ENCODE results near the gene NAIF1.
"Not testable (repeated sequence)": the region's sequence is repeated elsewhere in the genome, so short reads cannot be mapped to it uniquely, and the experiment has no call there.

The NAIF1 gene

GRCh38 chr9:128085943-128086342 lies 18.8 kb upstream of the NAIF1 start:
- DNase-seq (ENCODE audit: low read depth): no peak

- no peak for DNase-seq (ENCODE audit: low read depth)
Observed at GRCh38 chr9:128084746-128085145, 17.6 kb upstream of the NAIF1 start.

GRCh38 chr9:128082151-128082550 lies 15.0 kb upstream of the NAIF1 start:
- DNase-seq (ENCODE audit: low read depth): no peak

GRCh38 chr9:128081056-128081455 lies 13.9 kb upstream of the NAIF1 start:
- DNase-seq (ENCODE audit: low read depth): no peak

- no peak for DNase-seq (ENCODE audit: low read depth)
Observed at GRCh38 chr9:128080206-128080605, 13.1 kb upstream of the NAIF1 start.

GRCh38 chr9:128078504-128079434 lies 11.6 kb upstream of the NAIF1 start:
- DNase-seq (ENCODE audit: low read depth): no peak

GRCh38 chr9:128077847-128078503 lies 10.9 kb upstream of the NAIF1 start:
- no peak for DNase-seq (ENCODE audit: low read depth)

- no peak for DNase-seq (ENCODE audit: low read depth)
Observed at GRCh38 chr9:128073253-128073886, 6.2 kb upstream of the NAIF1 start.

GRCh38 chr9:128072144-128073021 lies 5.3 kb upstream of the NAIF1 start:
- DNase-seq (ENCODE audit: low read depth): peak; percentile 37

- not testable (repeated sequence) for DNase-seq (ENCODE audit: low read depth)
Observed at GRCh38 chr9:128071475-128071874, 4.4 kb upstream of the NAIF1 start.

- DNase-seq (ENCODE audit: low read depth): no peak
Observed at GRCh38 chr9:128070874-128071273, 3.8 kb upstream of the NAIF1 start.

- no peak for DNase-seq (ENCODE audit: low read depth)
Observed at GRCh38 chr9:128068386-128069205, 1.5 kb upstream of the NAIF1 start.

- peak; percentile 99 for DNase-seq (ENCODE audit: low read depth)
Observed at GRCh38 chr9:128067645-128068385, 695 bp upstream of the NAIF1 start, which contains the start of gene SLC25A25. Gene SLC25A25 (plus strand): TSS chr9:128068232. CDS start chr9:128068320, 88 bp downstream.

- DNase-seq (ENCODE audit: low read depth): no peak
Observed at GRCh38 chr9:128065907-128066712, 1.0 kb downstream of the NAIF1 start.

- no peak for DNase-seq (ENCODE audit: low read depth)
Observed at GRCh38 chr9:128062846-128063831, 4.0 kb downstream of the NAIF1 start.

GRCh38 chr9:128062279-128062678 lies 4.8 kb downstream of the NAIF1 start:
- no peak for DNase-seq (ENCODE audit: low read depth)

GRCh38 chr9:128061275-128061960 lies 5.7 kb downstream of the NAIF1 start:
- no peak for DNase-seq (ENCODE audit: low read depth)

All from stimulated activated CD8-positive, alpha-beta memory T cell treated with anti-CD3 and anti-CD28 coated beads, Interleukin-15, amount 100 ng/mL, for 1 hour (primary cell).